ENCODE data around the gene ANO4. TPM values are rescaled to one million over a fixed set of nuclear protein-coding genes. Genes with fewer than 3 reads are reported as not detected.

Gene ANO4
- total and polyA plus RNA-seq, 2 donors (not counting 1 experiment from before 2014, with no cell fraction given), result not detected

GRCh38 chr12:100840748-100841147, 46.2 kb downstream of the ANO4 start:
- Mint-ChIP-seq H3K27me3 (no peaks in the 10 kb centered on the region), H3K27ac (no peak overlapping the region), H3K4me1 (peaks cover 10% of the 10 kb centered on the region), H3K4me3 (no peak overlapping the region), H3K9me3 (ENCODE audit: insufficient read depth) (no peaks in the 10 kb centered on the region)
- Histone ChIP-seq H3K4me3 (ENCODE audit: control extremely low read depth in 1 of 5, extremely low read depth in 1 of 5, insufficient read depth in 1 of 5, low read depth in 2 of 5, low read length in 4 of 5) (no peak overlapping the region), H3K9me3 (ENCODE audit: control extremely low read depth in 1 of 3, control insufficient read depth in 2 of 3, insufficient read depth in 1 of 3, low read length in 2 of 3) (peaks cover 0 to 1% (median 0%) of the 10 kb centered on the region in 3 donors), H3K36me3 (replicated peaks in 1 of 2; ENCODE audit: control extremely low read depth in 1 of 2, control insufficient read depth in 1 of 2, extremely low read depth in 1 of 2, insufficient read depth in 2 of 2, low read length in 1 of 2) (no peaks in the 10 kb centered on the region), H2AFZ (ENCODE audit: insufficient read depth, low read depth, low read length, poor library complexity, severe bottlenecking) (no peak overlapping the region), H3K4me2 (replicated peaks; ENCODE audit: low read depth, low read length, poor library complexity, severe bottlenecking) (no peak overlapping the region), H4K20me1 (ENCODE audit: control insufficient read depth, insufficient read depth, low read length, poor library complexity, severe bottlenecking) (no peaks in the 10 kb centered on the region), H3K4me1 (ENCODE audit: control insufficient read depth in 2 of 2, insufficient read depth in 2 of 2, low read length in 2 of 2) (peaks cover 0 to 5% of the 10 kb centered on the region in 2 donors), H3K27me3 (replicated peaks in 1 of 4; ENCODE audit: control extremely low read depth in 1 of 4, control insufficient read depth in 3 of 4, insufficient read depth in 4 of 4, low read length in 3 of 4) (peaks cover 0 to 5% (median 0%) of the 10 kb centered on the region in 4 experiments), H3K79me2 (ENCODE audit: control insufficient read depth, insufficient read depth, low read length) (no peaks in the 10 kb centered on the region), H3K9ac (ENCODE audit: low read length) (no peak overlapping the region), H3K27ac (ENCODE audit: low read length in 2 of 2) (no peak overlapping the region)
- no peak for TF ChIP-seq CTCF (IDR thresholded peaks at IDR 0.05)
- TF ChIP-seq EZH2 (IDR thresholded peaks at IDR 0.05; ENCODE audit: borderline replicate concordance, insufficient read depth, low read depth, low read length, poor library complexity, severe bottlenecking), result no peak
- CTCF ChIA-PET, result no interaction called here
- intact Hi-C loops (cut with micrococcal nuclease), result no loop called here
- POLR2A ChIA-PET, result no interaction called here
- no peak for DNase-seq
- WGBS (ENCODE audit: insufficient coverage), result no CpG with 5 or more reads among the region's 1 CpG
- no peak for ATAC-seq (ENCODE audit: low read depth)

GRCh38 chr12:100842156-100842555, 47.6 kb downstream of the ANO4 start:
- TF ChIP-seq CTCF (IDR thresholded peaks at IDR 0.05) (no peak), EZH2 (IDR thresholded peaks at IDR 0.05; ENCODE audit: borderline replicate concordance, insufficient read depth, low read depth, low read length, poor library complexity, severe bottlenecking) (no peak)
- no peaks in the 10 kb centered on the region for H3K27me3 Mint-ChIP-seq
- H3K9me3 Mint-ChIP-seq (ENCODE audit: insufficient read depth), result no peaks in the 10 kb centered on the region
- peaks cover 0 to 5% (median 0%) of the 10 kb centered on the region in 4 experiments for H3K27me3 ChIP-seq (replicated peaks in 1 of 4; ENCODE audit: control extremely low read depth in 1 of 4, control insufficient read depth in 3 of 4, insufficient read depth in 4 of 4, low read length in 3 of 4)
- DNase-seq (no peak), ATAC-seq (ENCODE audit: low read depth) (no peak)
- H3K36me3 ChIP-seq (replicated peaks in 1 of 2; ENCODE audit: control extremely low read depth in 1 of 2, control insufficient read depth in 1 of 2, extremely low read depth in 1 of 2, insufficient read depth in 2 of 2, low read length in 1 of 2), result no peaks in the 10 kb centered on the region
- H3K4me1 Mint-ChIP-seq, result peaks cover 10% of the 10 kb centered on the region
- H3K27ac Mint-ChIP-seq, result no peak overlapping the region
- no peak overlapping the region for H3K9ac ChIP-seq (ENCODE audit: low read length)
- H3K9me3 ChIP-seq (ENCODE audit: control extremely low read depth in 1 of 3, control insufficient read depth in 2 of 3, insufficient read depth in 1 of 3, low read length in 2 of 3), result peaks cover 0 to 1% (median 0%) of the 10 kb centered on the region in 3 donors
- H3K4me1 ChIP-seq (ENCODE audit: control insufficient read depth in 2 of 2, insufficient read depth in 2 of 2, low read length in 2 of 2), result peaks cover 0 to 5% of the 10 kb centered on the region in 2 donors
- ChIA-PET CTCF (no interaction called here), POLR2A (no interaction called here)
- no peak overlapping the region for H3K27ac ChIP-seq (ENCODE audit: low read length in 2 of 2)
- no peak overlapping the region for H3K4me3 ChIP-seq (ENCODE audit: control extremely low read depth in 1 of 5, extremely low read depth in 1 of 5, insufficient read depth in 1 of 5, low read depth in 2 of 5, low read length in 4 of 5)
- intact Hi-C loops (cut with micrococcal nuclease), result no loop called here
- no peak overlapping the region for H3K4me3 Mint-ChIP-seq
- H4K20me1 ChIP-seq (ENCODE audit: control insufficient read depth, insufficient read depth, low read length, poor library complexity, severe bottlenecking), result no peaks in the 10 kb centered on the region
- no peak overlapping the region for H3K4me2 ChIP-seq (replicated peaks; ENCODE audit: low read depth, low read length, poor library complexity, severe bottlenecking)
- no peaks in the 10 kb centered on the region for H3K79me2 ChIP-seq (ENCODE audit: control insufficient read depth, insufficient read depth, low read length)
- no CpG with 5 or more reads among the region's 1 CpG for WGBS (ENCODE audit: insufficient coverage)
- H2AFZ ChIP-seq (ENCODE audit: insufficient read depth, low read depth, low read length, poor library complexity, severe bottlenecking), result no peak overlapping the region

Data from B cell (primary cell).